GM23338 (cell line): ENCODE data around the gene PSMB10. TPM values are rescaled to one million over a fixed set of nuclear protein-coding genes. Genes with fewer than 3 reads are reported as not detected.

ENCODE experiments used
- ATAC-seq: fragments of 200-7000 bp; cut with Tn5 transposase; 3 replicates; pipeline ENCODE4 v1.9.1; 2020
- DNase-seq: peaks from one replicate; pipeline ENCODE4 v3.0.0-alpha.2; 2015; ENCODE audit warnings: low spot score
- H2AFZ ChIP-seq: fragments of 200-600 bp; sonication (generic); 2 replicates; pipeline ENCODE4 v1.8.0; 2016; ENCODE audit warnings: antibody characterized with exemption, mild to moderate bottlenecking, moderate library complexity
- H3F3A ChIP-seq: fragments of 200-600 bp; sonication (generic); replicated peaks from 2 replicates; pipeline ENCODE4 v1.8.0; 2017; ENCODE audit warnings: antibody characterized with exemption, mixed run types, low read depth
- H3K27ac ChIP-seq: fragments of 200-600 bp; sonication (generic); 2 replicates; pipeline ENCODE4 v1.6.1; 2016; ENCODE audit warnings: low read depth
- H3K27me3 ChIP-seq: fragments of 200-600 bp; sonication (generic); 2 replicates; pipeline ENCODE4 v1.8.0; 2016; ENCODE audit warnings: mild to moderate bottlenecking, mixed run types, moderate library complexity; ENCODE audit not compliant: insufficient read depth
- H3K36me3 ChIP-seq: fragments of 200-600 bp; sonication (generic); 2 replicates; pipeline ENCODE4 v1.8.0; 2016; ENCODE audit warnings: mild to moderate bottlenecking; ENCODE audit not compliant: insufficient read depth
- H3K4me1 ChIP-seq: fragments of 200-600 bp; sonication (generic); 2 replicates; pipeline ENCODE4 v1.8.0; 2016; ENCODE audit warnings: mild to moderate bottlenecking, moderate library complexity; ENCODE audit not compliant: insufficient read depth
- H3K4me2 ChIP-seq: fragments of 200-600 bp; sonication (generic); 2 replicates; pipeline ENCODE4 v1.7.1; 2017; ENCODE audit warnings: mixed run types
- H3K4me3 ChIP-seq: fragments of 200-600 bp; sonication (generic); 2 replicates; pipeline ENCODE4 v1.6.1; 2016; ENCODE audit warnings: mixed run types
- H3K79me2 ChIP-seq: fragments of 200-600 bp; sonication (generic); replicated peaks from 2 replicates; pipeline ENCODE4 v1.8.0; 2017; ENCODE audit warnings: mild to moderate bottlenecking; ENCODE audit not compliant: insufficient read depth
- H3K9me2 ChIP-seq: fragments of 200-600 bp; sonication (generic); 2 replicates; pipeline ENCODE4 v1.8.0; 2017; ENCODE audit not compliant: insufficient read depth
- H4K20me1 ChIP-seq: fragments of 200-600 bp; sonication (generic); replicated peaks from 2 replicates; pipeline ENCODE4 v1.8.0; 2017; ENCODE audit warnings: mild to moderate bottlenecking; ENCODE audit not compliant: insufficient read depth
- H3K27ac Mint-ChIP-seq: 2 replicates; pipeline ENCODE4 v1.8.0; 2020; ENCODE audit warnings: inconsistent platforms, mild to moderate bottlenecking, moderate library complexity, mixed read lengths
- H3K27me3 Mint-ChIP-seq: 3 replicates; pipeline ENCODE4 v1.8.0; 2022; ENCODE audit warnings: low read depth, mild to moderate bottlenecking, moderate library complexity, mixed read lengths, inconsistent platforms; ENCODE audit not compliant: insufficient read depth, poor library complexity
- H3K36me3 Mint-ChIP-seq: 3 replicates; pipeline ENCODE4 v1.8.0; 2021; ENCODE audit warnings: low read depth, mild to moderate bottlenecking, inconsistent platforms, moderate library complexity, mixed read lengths
- H3K4me1 Mint-ChIP-seq: 3 replicates; pipeline ENCODE4 v1.8.0; 2020; ENCODE audit warnings: mild to moderate bottlenecking, inconsistent platforms, mixed read lengths
- H3K4me3 Mint-ChIP-seq: 3 replicates; pipeline ENCODE4 v1.8.0; 2021; ENCODE audit warnings: moderate library complexity, mild to moderate bottlenecking, inconsistent platforms, mixed read lengths
- H3K9me3 Mint-ChIP-seq: 3 replicates; pipeline ENCODE4 v1.8.0; 2020; ENCODE audit warnings: moderate library complexity, mild to moderate bottlenecking, inconsistent platforms, mixed read lengths
- CREB1 ChIP-seq: fragments of 250-450 bp; sonication (Bioruptor Pico); IDR thresholded peaks from 2 replicates; pipeline ENCODE4 v1.5.0; 2020; ENCODE audit warnings: low read depth, mild to moderate bottlenecking, moderate library complexity
- CTCF ChIP-seq, 2 experiments: fragments of 200-600 bp in 1 of 2; sonication (generic) in 1 of 2; conservative IDR thresholded peaks; 2 replicates each; pipeline versions ENCODE4 v1.5.1 to v1.6.1; 2016 to 2017; ENCODE audit warnings: antibody characterized with exemption in 2 of 2, low read depth in 2 of 2, mild to moderate bottlenecking in 2 of 2, moderate library complexity in 1 of 2
- ETS1 ChIP-seq: IDR thresholded peaks from 2 replicates; pipeline ENCODE4 v1.6.1; 2016; ENCODE audit warnings: antibody characterized with exemption
- EZH2phosphoT487 ChIP-seq: fragments of 200-600 bp; sonication (generic); IDR thresholded peaks from one replicate; pipeline ENCODE4 v1.8.1; 2018; ENCODE audit warnings: antibody characterized with exemption; ENCODE audit not compliant: unreplicated experiment
- JUNB ChIP-seq: IDR thresholded peaks from one replicate; pipeline ENCODE4 v1.6.1; 2016; ENCODE audit warnings: antibody characterized with exemption; ENCODE audit not compliant: unreplicated experiment
- NANOG ChIP-seq: IDR thresholded peaks from 2 replicates; pipeline ENCODE4 v1.6.1; 2016; ENCODE audit warnings: antibody characterized with exemption, borderline replicate concordance
- POLR2AphosphoS5 ChIP-seq: IDR thresholded peaks from 2 replicates; pipeline ENCODE4 v1.6.1; 2016; ENCODE audit warnings: antibody characterized with exemption, low read depth
- REST ChIP-seq: IDR thresholded peaks from one replicate; pipeline ENCODE4 v1.6.1; 2018; ENCODE audit warnings: antibody characterized with exemption; ENCODE audit not compliant: unreplicated experiment
- STAT1 ChIP-seq: IDR thresholded peaks from one replicate; pipeline ENCODE4 v1.6.1; 2016; ENCODE audit warnings: antibody characterized with exemption; ENCODE audit not compliant: unreplicated experiment
- polyA plus RNA-seq: library from polyadenylated mRNA; unstranded; fragments of >200 nt; fragmentation: Nextera tagmentation; extraction: Ambion mirVana; gene quantifications from 2 replicates; pipeline ENCODE4 v1.2.1, GENCODE V29; 2016
- total RNA-seq: library from RNA; depleted of rRNA; stranded (reverse); fragments of >200 nt; shearing (Covaris generic); gene quantifications from 2 replicates; pipeline ENCODE4 v1.2.3, GENCODE V29; 2014

The PSMB10 gene
- total and polyA plus RNA-seq, 2 experiments from 2014 or later: 27.5 to 114 TPM

- Histone ChIP-seq H3K4me2 (peak overlapping the region; percentile 99), H2AFZ (no peak overlapping the region; the same call in 1 of the 2 replicates), H3K4me3 (peak overlapping the region; percentile 91), H3K36me3 (no peaks in the 10 kb centered on the region; the same call in 1 of the 2 replicates), H3K27ac (no peak overlapping the region), H3K9me2 (no peaks in the 10 kb centered on the region), H4K20me1 (peaks cover 19% of the 10 kb centered on the region), H3F3A (0 out of 2 replicates have a peak, but pooled peaks cover 22% of the 10 kb centered on the region), H3K27me3 (no peaks in the 10 kb centered on the region), H3K4me1 (peaks cover 38% of the 10 kb centered on the region), H3K79me2 (peaks cover 37% of the 10 kb centered on the region)
- Mint-ChIP-seq H3K4me3 (peak overlapping the region; percentile 89), H3K27me3 (peaks cover 19% of the 10 kb centered on the region), H3K4me1 (peaks cover 41% of the 10 kb centered on the region), H3K36me3 (peaks cover 2% of the 10 kb centered on the region; the same call in 2 of the 3 replicates), H3K9me3 (no peaks in the 10 kb centered on the region; the same call in 2 of the 3 replicates), H3K27ac (peak overlapping the region; percentile 57; the same call in 1 of the 2 replicates)
- peak; percentile 1 for ATAC-seq
- TF ChIP-seq CREB1 (CRISPR knock-in tag): no peak
- no peak for TF ChIP-seq NANOG
- no peak for TF ChIP-seq EZH2phosphoT487
- no peak for TF ChIP-seq JUNB
- no peak for TF ChIP-seq POLR2AphosphoS5
- TF ChIP-seq CTCF (conservative IDR thresholded peaks at IDR 0.05; ENCODE audit: low read depth in 2 of 2): no peak
- no peak for TF ChIP-seq ETS1
- no peak for TF ChIP-seq STAT1
- TF ChIP-seq REST: no peak
- peak; percentile 54 for DNase-seq
Observed at GRCh38 chr16:67967958-67968399, 31.3 kb upstream of the PSMB10 start.
